IPS-18a (cell line): Measurements from ENCODE around the gene AGBL4.
A peak's percentile ranks its signal among the peaks of the same experiment; 100 is the strongest.
"Not testable (repeated sequence)": the region's sequence is repeated elsewhere in the genome, so short reads cannot be mapped to it uniquely, and the experiment has no call there.

Experiments
- H3K27ac ChIP-seq: one replicate; pipeline ENCODE4 v1.5.1; 2013; ENCODE audit warnings: low read length
- H3K27me3 ChIP-seq: one replicate; pipeline ENCODE4 v1.6.1; 2013; ENCODE audit warnings: mild to moderate bottlenecking, low read length; ENCODE audit not compliant: control insufficient read depth, insufficient read depth
- H3K36me3 ChIP-seq: one replicate; pipeline ENCODE4 v1.6.1; 2013; ENCODE audit warnings: low read depth, low read length; ENCODE audit not compliant: control insufficient read depth
- H3K4me1 ChIP-seq: one replicate; pipeline ENCODE4 v1.6.1; 2013; ENCODE audit warnings: low read depth, low read length; ENCODE audit not compliant: control insufficient read depth
- H3K4me3 ChIP-seq: one replicate; pipeline ENCODE4 v1.5.1; 2013; ENCODE audit warnings: low read length
- H3K9ac ChIP-seq: one replicate; pipeline ENCODE4 v1.6.1; 2013; ENCODE audit warnings: mild to moderate bottlenecking, low read length, moderate library complexity
- H3K9me3 ChIP-seq: one replicate; pipeline ENCODE4 v1.6.1; 2013; ENCODE audit warnings: low read depth, low read length; ENCODE audit not compliant: control insufficient read depth

Gene AGBL4

DNA sequence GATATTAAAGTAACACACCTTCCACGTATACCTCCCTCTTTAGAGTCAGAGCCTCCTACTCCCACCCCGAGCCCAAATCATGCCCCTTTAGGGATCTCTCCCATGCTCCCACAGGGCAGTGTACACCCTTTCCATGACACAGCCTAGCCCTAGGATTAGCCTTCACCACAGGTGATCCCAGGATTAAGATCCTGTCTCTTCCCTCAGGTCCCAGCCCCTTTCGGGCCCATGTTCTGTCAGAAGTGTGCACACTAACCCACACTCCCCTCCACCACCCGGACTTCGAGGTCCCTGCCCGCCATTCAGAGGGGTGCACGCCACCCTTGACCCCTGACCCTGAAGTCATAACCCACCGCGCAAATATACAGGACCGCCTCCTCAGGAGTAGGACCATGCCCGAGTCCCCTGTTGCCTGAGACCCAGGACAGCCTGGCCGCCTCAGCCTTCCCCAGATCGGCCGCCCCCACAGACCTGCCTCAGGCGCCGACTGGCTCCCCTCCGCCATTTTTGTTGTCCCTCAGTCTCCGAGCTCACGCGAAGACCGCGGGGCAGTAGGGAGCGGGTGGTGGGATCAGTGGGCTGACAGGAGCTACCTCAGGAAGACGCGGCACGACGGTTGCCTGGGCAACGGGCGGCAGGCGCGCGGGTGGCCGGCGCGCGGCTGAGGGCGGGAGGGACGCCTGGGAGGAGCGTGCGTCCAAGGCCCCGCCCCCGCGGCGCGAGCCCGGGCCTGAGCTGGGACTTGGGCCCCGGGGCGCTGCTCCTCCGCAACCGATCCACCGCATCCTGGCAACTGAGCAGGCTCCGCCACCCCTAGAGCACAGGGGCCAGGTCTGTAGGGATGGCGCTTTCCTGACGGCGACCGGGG, at the start of gene AGBL4:
Gene AGBL4, minus strand, starts transcription at position 663 of the 868 bp plus-strand sequence.
- no peak within 1 kb of the TSS for H3K9ac ChIP-seq
- H3K27me3 ChIP-seq: peaks cover 24% of the 10 kb centered on the region
- peak within 1 kb of the TSS; percentile 73 for H3K4me3 ChIP-seq

DNA sequence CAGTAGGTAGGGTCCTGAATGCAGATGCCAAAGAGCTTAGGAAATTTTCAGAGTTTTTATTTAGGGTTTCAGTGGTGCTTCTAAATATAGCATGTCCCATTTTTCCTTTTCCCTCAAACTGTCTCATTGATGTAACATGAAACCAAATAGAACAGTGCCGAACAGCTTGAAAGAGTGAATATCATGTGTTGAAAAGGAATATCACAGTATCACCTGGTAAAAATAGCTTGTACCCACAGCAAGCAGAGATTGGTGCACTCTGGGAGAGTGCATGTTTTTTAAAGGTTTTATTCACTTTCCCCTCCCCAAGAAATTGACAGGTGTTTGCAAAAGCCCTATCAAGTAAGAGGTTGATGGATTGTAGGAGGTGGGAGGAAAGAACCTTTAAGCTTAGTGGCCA, 43.1 kb upstream of the AGBL4 start:
- H3K4me3 ChIP-seq: no peak overlapping the region
- H3K9me3 ChIP-seq: no peaks in the 10 kb centered on the region
- H3K9ac ChIP-seq: no peak overlapping the region
- H3K27ac ChIP-seq: no peak overlapping the region
- H3K27me3 ChIP-seq: no peaks in the 10 kb centered on the region
- no peaks in the 10 kb centered on the region for H3K36me3 ChIP-seq
- no peaks in the 10 kb centered on the region for H3K4me1 ChIP-seq

More for the DNA sequence above, at the start of gene AGBL4:
- Histone ChIP-seq H3K36me3 (no peaks in the 10 kb centered on the region), H3K27ac (no peak within 1 kb of the TSS), H3K9me3 (no peaks in the 10 kb centered on the region), H3K4me1 (peaks cover 4% of the 10 kb centered on the region)

DNA sequence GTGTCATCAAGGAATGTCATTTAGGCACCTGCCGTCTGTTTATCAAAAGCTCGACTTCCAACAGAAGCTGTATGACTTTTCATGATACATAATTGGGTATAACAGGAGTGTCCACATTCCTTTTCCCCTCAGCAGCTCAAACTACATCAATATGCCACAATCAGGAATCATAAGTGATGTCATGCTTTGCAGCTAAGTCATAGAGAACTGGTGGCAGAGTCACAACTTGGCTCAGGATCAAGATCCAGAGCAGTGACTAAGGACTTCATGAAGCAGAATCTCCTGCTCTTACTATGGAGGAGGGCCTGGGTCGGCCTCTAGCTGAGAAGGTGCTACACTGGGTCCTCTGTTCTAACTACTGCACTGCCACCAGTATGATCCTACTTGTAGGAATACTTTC, 36.5 kb upstream of the AGBL4 start:
- Histone ChIP-seq H3K4me3 (no peak overlapping the region), H3K27ac (no peak overlapping the region), H3K36me3 (no peaks in the 10 kb centered on the region), H3K9me3 (no peaks in the 10 kb centered on the region), H3K27me3 (no peaks in the 10 kb centered on the region), H3K4me1 (no peaks in the 10 kb centered on the region), H3K9ac (no peak overlapping the region)

DNA sequence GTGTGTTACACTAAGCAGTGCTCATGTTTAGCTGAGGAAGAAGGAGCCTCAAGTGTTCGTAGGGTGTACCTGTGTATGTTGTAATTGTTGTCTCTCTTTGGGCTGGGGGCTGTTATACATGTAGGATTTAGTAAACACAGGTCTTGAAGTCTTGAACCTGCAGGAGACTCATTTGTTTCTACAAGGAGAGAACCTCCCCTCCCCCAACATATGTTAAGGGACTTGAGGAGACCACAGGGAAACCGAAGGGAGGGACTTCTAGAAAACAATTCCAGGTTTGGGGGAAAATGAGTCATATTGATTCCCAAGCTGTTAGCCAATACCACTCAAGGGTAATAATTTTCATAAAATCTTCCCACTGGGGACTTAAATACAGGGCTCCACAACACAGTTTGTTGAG, 25.0 kb upstream of the AGBL4 start:
- Histone ChIP-seq H3K9ac (peak overlapping the region; percentile 53), H3K4me3 (peak overlapping the region; percentile 32)

DNA sequence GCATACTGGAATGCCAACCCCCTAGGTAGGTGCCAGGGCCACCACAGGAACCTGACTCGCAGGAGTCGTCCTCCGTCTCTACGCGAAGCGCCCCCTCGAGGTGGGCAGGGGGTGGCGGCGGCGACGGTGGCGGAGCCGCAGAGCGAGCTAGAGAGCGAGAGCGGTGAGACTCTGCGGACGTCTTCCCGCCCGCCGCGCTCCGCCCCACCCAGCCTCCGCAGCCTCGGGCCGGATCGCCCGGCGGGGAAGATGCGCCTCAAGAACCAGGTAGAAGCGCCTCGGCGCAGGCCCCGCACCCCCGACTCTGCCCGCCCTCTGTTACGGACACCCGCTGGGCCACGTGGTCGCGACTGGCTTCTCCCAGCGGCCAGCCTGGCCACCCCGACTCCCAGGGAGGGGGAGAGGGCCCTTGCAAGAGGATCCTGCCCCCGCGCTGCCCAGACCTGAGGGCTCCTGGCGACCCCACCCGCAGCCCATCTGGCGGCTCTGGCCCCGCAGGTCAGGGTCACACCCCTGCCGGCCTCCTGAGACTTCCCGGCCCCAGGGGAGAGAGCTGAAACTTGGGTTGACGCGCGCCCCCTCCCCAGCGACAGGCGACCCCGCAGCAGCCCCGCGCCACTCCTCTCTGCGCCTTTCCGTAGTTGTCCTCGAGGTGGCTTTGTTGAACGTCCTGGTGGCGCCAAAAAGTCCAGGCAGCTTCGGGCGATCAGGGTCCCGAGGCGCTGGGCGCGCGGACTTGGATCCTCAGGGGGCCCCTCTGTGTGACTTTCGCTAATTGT, 24.4 kb upstream of the AGBL4 start:
- H3K9ac ChIP-seq: peak overlapping the region; percentile 53
- peaks cover 32% of the 10 kb centered on the region for H3K27me3 ChIP-seq
- no peaks in the 10 kb centered on the region for H3K4me1 ChIP-seq
- H3K27ac ChIP-seq: no peak overlapping the region
- peak overlapping the region; percentile 32 for H3K4me3 ChIP-seq
- H3K9me3 ChIP-seq: no peaks in the 10 kb centered on the region
- no peaks in the 10 kb centered on the region for H3K36me3 ChIP-seq

More for the DNA sequence above, 25.0 kb upstream of the AGBL4 start:
- no peaks in the 10 kb centered on the region for H3K4me1 ChIP-seq
- H3K27ac ChIP-seq: no peak overlapping the region
- peaks cover 32% of the 10 kb centered on the region for H3K27me3 ChIP-seq
- H3K36me3 ChIP-seq: no peaks in the 10 kb centered on the region
- H3K9me3 ChIP-seq: no peaks in the 10 kb centered on the region

DNA sequence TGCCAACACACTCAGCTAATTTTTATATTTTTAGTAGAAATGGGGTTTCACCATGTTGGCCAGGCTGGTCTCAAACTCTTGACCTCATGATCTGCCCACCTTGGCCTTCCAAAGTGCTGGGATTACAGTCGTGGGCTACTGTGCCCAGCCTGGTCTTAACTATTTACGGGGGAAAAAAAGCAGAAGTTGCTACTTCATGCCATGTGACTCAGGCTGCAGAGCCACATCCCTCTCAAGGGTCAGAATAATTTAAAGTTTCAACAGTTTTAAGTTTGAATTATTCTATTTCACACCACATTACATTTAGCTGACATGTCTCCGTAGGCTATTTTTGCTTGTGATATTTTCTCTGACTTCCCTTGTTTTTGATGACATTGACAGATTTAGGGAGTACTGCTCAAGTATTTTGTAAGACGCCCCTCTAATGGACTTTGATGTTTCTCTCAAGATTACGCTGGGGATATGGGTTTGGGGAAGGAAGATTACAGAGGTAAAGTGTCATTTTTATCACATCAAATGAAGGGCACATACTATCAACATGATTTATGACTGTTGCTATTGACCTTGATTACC, 14.6 kb upstream of the AGBL4 start:
- H3K9me3 ChIP-seq: no peaks in the 10 kb centered on the region
- H3K4me3 ChIP-seq: no peak overlapping the region
- H3K4me1 ChIP-seq: no peaks in the 10 kb centered on the region
- no peaks in the 10 kb centered on the region for H3K36me3 ChIP-seq
- no peaks in the 10 kb centered on the region for H3K27me3 ChIP-seq
- no peak overlapping the region for H3K27ac ChIP-seq
- H3K9ac ChIP-seq: no peak overlapping the region

DNA sequence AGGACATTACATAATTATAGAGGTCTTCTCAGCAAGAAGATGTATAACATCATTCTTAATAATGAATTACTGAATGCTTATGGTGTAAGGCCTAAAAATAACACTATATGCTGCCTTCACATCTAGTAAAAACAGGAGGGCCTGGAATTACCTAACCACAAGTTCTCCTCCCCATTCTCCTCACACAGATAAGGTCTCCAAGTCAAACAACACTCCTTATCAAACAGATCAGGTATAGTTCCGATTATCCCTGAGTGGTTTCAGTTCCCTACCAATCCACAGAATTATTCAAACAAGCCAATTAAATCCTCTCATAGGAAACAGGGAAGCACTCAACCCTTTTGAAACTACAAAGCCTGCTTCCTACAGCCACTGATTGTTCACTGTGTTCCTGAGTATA, 4.0 kb upstream of the AGBL4 start:
- Histone ChIP-seq H3K27me3 (peaks cover 24% of the 10 kb centered on the region), H3K27ac (no peak overlapping the region), H3K9me3 (no peaks in the 10 kb centered on the region), H3K4me3 (no peak overlapping the region), H3K9ac (no peak overlapping the region), H3K4me1 (peaks cover 4% of the 10 kb centered on the region), H3K36me3 (no peaks in the 10 kb centered on the region)

DNA sequence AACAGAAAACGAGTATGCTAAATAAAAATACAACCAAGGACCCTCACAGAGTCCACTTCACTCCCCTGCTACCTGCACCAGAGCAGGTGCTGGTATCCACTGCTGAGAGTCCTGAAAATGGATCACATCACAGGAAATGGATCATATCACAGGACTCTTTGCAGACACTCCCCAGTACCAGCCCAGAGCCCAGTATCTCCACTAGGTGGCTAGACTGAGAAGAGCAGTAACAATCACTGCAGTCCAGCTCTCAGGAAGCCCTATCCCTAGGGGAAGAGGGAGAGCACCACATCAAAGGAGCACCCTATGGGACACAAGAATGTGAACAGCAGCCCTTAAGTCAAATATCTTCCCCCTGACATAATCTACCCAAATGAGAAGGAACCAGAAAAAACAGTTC, 28.0 kb downstream of the AGBL4 start:
- no peak overlapping the region for H3K27ac ChIP-seq
- H3K9ac ChIP-seq: no peak overlapping the region
- H3K27me3 ChIP-seq: no peaks in the 10 kb centered on the region
- no peaks in the 10 kb centered on the region for H3K4me1 ChIP-seq
- no peak overlapping the region for H3K4me3 ChIP-seq
- H3K36me3 ChIP-seq: no peaks in the 10 kb centered on the region
- H3K9me3 ChIP-seq: peaks cover 64% of the 10 kb centered on the region

DNA sequence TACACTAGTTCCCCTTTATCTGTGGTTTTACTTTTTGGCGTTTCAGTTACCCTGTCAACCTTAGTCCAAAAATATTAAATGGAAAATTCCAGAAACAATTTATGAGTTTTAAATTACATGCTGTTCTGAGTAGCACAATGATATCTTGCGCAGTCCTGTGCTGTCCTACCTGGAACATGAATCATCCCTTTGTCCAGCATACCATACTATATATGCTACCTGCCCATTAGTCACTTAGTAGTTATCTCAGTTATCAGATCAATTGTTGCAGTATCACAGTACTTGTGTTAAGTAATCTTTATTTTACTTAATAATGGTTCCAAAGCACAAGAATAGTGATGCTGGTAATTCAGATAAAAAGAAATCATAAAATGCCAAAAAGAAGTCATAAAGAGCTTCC, 52.7 kb downstream of the AGBL4 start:
- Histone ChIP-seq H3K27ac (no peak overlapping the region), H3K4me1 (no peaks in the 10 kb centered on the region), H3K9me3 (peaks cover 71% of the 10 kb centered on the region), H3K9ac (no peak overlapping the region), H3K4me3 (no peak overlapping the region), H3K36me3 (no peaks in the 10 kb centered on the region), H3K27me3 (no peaks in the 10 kb centered on the region)

DNA sequence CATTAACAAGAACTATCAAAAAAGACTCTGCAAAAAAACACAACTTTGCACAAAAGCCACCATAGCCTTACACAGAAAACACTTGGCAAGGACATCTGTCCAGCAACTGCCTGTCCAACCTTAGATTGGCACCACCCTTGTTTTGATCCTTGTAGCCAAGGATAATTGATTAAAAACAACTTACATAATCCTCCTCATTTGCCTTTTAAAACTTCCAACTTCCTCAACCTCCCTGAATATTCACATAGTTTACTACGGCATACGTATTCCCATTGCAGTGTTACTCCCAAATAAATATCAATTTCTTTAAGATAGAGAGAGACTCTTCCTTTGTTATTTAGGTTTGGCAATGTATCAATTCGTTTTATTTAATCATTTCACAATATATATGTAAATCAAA, 72.4 kb downstream of the AGBL4 start:
- no peaks in the 10 kb centered on the region for H3K36me3 ChIP-seq
- H3K27ac ChIP-seq: no peak overlapping the region
- H3K4me3 ChIP-seq: no peak overlapping the region
- no peak overlapping the region for H3K9ac ChIP-seq
- H3K4me1 ChIP-seq: no peaks in the 10 kb centered on the region
- H3K27me3 ChIP-seq: no peaks in the 10 kb centered on the region
- peaks cover 49% of the 10 kb centered on the region for H3K9me3 ChIP-seq

DNA sequence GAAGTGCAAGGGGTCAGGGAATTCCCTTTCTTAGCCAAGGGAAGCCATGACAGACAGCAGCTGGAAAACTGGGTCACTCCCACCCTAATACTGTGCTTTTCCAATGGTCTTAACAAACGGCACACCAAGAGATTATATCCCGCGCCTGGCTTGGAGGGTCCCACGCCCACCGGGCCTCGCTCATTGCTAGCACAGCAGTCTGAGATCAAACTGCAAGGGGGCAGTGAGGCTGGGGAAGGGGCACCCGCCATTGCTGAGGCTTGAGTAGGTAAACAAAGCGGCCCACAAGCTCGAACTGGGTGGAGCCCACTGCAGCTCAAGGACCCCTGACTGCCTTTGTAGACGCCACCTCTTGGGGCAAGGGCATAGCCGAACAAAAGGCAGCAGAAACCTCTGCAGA, 108.5 kb downstream of the AGBL4 start:
- not testable (repeated sequence) for H3K4me3 ChIP-seq, H3K4me1 ChIP-seq, H3K27me3 ChIP-seq, H3K9ac ChIP-seq, H3K36me3 ChIP-seq, H3K27ac ChIP-seq
- peaks cover 31% of the 10 kb centered on the region for H3K9me3 ChIP-seq
